Liver (tissue), 3 donors: ENCODE data around the gene KYNU.

Experiments
- GABPA ChIP-seq, 2 donors: IDR thresholded peaks in 1 of 2; conservative IDR thresholded peaks in 1 of 2; 2 replicates each; pipeline ENCODE4 v1.6.1; 2016; ENCODE audit warnings: antibody characterized with exemption in 2 of 2, mild to moderate bottlenecking in 1 of 2, moderate library complexity in 1 of 2
- JUND ChIP-seq, 2 donors: IDR thresholded peaks; 2 replicates each; pipeline ENCODE4 v1.6.1; 2016; ENCODE audit warnings: antibody characterized with exemption in 2 of 2
- RAD21 ChIP-seq, 2 donors: IDR thresholded peaks; 2 replicates each; pipeline ENCODE4 v1.6.1; 2016; ENCODE audit warnings: antibody characterized with exemption in 2 of 2, mild to moderate bottlenecking in 2 of 2
- SP1 ChIP-seq: IDR thresholded peaks from 2 replicates; pipeline ENCODE4 v1.6.1; 2018; ENCODE audit warnings: antibody characterized with exemption, mild to moderate bottlenecking
- TAF1 ChIP-seq: conservative IDR thresholded peaks from 2 replicates; pipeline ENCODE4 v1.6.1; 2016; ENCODE audit warnings: antibody characterized with exemption, mild to moderate bottlenecking
- YY1 ChIP-seq: IDR thresholded peaks from 2 replicates; pipeline ENCODE4 v1.6.1; 2016; ENCODE audit warnings: antibody characterized with exemption, mild to moderate bottlenecking
- TF ChIP-seq, protein P1 (sequence below): fragments of 150-350 bp; IDR thresholded peaks from 2 replicates; pipeline ENCODE4 v1.5.1; 2017; ENCODE audit warnings: improper control_type of control experiment, low read depth, low read length; ENCODE audit not compliant: missing input control
- TF ChIP-seq, protein P2 (sequence below): IDR thresholded peaks from 2 replicates; pipeline ENCODE4 v1.6.1; 2016; ENCODE audit warnings: antibody characterized with exemption
- TF ChIP-seq, protein P3 (sequence below): IDR thresholded peaks from 2 replicates; pipeline ENCODE4 v1.6.1; 2016; ENCODE audit warnings: antibody characterized with exemption, mild to moderate bottlenecking
- TF ChIP-seq, protein P4 (sequence below): IDR thresholded peaks from 2 replicates; pipeline ENCODE4 v1.6.1; 2016; ENCODE audit warnings: antibody characterized with exemption
- donor health status: healthy.
- donor health status: healthy.

DNA sequence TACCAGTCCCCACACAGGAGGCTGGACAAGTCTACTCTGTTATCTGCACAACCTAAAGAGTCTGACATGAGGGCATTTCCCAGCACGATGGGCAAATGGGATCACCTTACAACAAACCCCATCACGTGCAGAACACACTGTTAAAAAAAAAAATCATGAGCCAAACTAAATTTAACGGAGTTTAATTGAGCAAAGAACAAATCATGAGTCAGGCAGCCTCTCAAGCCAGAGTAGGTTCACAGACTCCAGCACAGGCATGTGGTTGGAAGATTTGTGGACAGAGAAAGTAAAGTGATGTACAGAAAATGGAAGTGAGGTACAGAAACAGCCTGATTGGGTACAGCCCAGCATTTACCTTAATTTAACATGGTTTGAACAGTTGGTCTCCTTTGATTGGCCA lies 59.9 kb downstream of the KYNU start:
- TF ChIP-seq, protein P1, sequence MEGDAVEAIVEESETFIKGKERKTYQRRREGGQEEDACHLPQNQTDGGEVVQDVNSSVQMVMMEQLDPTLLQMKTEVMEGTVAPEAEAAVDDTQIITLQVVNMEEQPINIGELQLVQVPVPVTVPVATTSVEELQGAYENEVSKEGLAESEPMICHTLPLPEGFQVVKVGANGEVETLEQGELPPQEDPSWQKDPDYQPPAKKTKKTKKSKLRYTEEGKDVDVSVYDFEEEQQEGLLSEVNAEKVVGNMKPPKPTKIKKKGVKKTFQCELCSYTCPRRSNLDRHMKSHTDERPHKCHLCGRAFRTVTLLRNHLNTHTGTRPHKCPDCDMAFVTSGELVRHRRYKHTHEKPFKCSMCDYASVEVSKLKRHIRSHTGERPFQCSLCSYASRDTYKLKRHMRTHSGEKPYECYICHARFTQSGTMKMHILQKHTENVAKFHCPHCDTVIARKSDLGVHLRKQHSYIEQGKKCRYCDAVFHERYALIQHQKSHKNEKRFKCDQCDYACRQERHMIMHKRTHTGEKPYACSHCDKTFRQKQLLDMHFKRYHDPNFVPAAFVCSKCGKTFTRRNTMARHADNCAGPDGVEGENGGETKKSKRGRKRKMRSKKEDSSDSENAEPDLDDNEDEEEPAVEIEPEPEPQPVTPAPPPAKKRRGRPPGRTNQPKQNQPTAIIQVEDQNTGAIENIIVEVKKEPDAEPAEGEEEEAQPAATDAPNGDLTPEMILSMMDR = no peak
- TF ChIP-seq TAF1 = no peak
- TF ChIP-seq RAD21 (IDR thresholded peaks at IDR 0.05) = no peak
- TF ChIP-seq, protein P2, sequence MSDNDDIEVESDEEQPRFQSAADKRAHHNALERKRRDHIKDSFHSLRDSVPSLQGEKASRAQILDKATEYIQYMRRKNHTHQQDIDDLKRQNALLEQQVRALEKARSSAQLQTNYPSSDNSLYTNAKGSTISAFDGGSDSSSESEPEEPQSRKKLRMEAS = no peak
- TF ChIP-seq SP1 = no peak
- TF ChIP-seq, protein P3, sequence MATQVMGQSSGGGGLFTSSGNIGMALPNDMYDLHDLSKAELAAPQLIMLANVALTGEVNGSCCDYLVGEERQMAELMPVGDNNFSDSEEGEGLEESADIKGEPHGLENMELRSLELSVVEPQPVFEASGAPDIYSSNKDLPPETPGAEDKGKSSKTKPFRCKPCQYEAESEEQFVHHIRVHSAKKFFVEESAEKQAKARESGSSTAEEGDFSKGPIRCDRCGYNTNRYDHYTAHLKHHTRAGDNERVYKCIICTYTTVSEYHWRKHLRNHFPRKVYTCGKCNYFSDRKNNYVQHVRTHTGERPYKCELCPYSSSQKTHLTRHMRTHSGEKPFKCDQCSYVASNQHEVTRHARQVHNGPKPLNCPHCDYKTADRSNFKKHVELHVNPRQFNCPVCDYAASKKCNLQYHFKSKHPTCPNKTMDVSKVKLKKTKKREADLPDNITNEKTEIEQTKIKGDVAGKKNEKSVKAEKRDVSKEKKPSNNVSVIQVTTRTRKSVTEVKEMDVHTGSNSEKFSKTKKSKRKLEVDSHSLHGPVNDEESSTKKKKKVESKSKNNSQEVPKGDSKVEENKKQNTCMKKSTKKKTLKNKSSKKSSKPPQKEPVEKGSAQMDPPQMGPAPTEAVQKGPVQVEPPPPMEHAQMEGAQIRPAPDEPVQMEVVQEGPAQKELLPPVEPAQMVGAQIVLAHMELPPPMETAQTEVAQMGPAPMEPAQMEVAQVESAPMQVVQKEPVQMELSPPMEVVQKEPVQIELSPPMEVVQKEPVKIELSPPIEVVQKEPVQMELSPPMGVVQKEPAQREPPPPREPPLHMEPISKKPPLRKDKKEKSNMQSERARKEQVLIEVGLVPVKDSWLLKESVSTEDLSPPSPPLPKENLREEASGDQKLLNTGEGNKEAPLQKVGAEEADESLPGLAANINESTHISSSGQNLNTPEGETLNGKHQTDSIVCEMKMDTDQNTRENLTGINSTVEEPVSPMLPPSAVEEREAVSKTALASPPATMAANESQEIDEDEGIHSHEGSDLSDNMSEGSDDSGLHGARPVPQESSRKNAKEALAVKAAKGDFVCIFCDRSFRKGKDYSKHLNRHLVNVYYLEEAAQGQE = no peak
- no peak for TF ChIP-seq JUND (IDR thresholded peaks at IDR 0.05)
- no peak for TF ChIP-seq GABPA (IDR thresholded peaks at IDR 0.05 in 1 of 2, conservative IDR thresholded peaks at IDR 0.05 in 1 of 2)
- TF ChIP-seq, protein P4, sequence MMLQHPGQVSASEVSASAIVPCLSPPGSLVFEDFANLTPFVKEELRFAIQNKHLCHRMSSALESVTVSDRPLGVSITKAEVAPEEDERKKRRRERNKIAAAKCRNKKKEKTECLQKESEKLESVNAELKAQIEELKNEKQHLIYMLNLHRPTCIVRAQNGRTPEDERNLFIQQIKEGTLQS = no peak
- no peak for TF ChIP-seq YY1
